Epithelial cell of esophagus (primary cell): ENCODE measurements around the gene CMPK2.
"Not testable (repeated sequence)": the region's sequence is repeated elsewhere in the genome, so short reads cannot be mapped to it uniquely, and the experiment has no call there.

ENCODE experiments used
- DNase-seq: peaks from one replicate; pipeline ENCODE4 v3.0.0; 2010; ENCODE audit warnings: low read depth
- H3K4me3 ChIP-seq: 2 replicates; pipeline ENCODE4 v1.5.1; 2011; ENCODE audit warnings: mild to moderate bottlenecking, low read length, control low read depth
- TF ChIP-seq, protein P1 (sequence below): IDR thresholded peaks from 2 replicates; pipeline ENCODE4 v1.5.1; 2011; ENCODE audit warnings: low read depth, mild to moderate bottlenecking, low read length, control low read depth, inconsistent platforms; ENCODE audit not compliant: insufficient read depth; ENCODE audit errors: missing control alignments

CMPK2 gene

DNA sequence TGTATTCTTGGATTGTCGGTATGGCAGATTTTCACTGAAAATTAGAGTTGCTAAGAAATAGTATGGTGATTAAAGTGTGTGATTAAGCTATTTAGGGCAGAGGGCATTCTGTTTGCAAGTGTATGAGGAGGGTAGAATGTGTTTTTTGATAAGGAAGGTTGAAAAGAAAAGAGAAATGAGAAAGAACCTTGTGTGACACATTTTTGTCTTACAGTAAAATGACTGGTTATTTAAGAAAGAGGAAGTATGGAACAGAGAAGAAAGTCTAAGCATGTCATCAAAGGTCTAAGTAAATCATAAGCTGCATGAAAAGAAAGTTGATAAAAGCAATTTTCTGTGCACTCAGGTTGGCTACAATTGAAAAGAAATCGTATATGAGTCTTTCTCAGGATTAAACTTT lies 6.7 kb upstream of the CMPK2 start:
- DNase-seq = no peak
- TF ChIP-seq, protein P1, sequence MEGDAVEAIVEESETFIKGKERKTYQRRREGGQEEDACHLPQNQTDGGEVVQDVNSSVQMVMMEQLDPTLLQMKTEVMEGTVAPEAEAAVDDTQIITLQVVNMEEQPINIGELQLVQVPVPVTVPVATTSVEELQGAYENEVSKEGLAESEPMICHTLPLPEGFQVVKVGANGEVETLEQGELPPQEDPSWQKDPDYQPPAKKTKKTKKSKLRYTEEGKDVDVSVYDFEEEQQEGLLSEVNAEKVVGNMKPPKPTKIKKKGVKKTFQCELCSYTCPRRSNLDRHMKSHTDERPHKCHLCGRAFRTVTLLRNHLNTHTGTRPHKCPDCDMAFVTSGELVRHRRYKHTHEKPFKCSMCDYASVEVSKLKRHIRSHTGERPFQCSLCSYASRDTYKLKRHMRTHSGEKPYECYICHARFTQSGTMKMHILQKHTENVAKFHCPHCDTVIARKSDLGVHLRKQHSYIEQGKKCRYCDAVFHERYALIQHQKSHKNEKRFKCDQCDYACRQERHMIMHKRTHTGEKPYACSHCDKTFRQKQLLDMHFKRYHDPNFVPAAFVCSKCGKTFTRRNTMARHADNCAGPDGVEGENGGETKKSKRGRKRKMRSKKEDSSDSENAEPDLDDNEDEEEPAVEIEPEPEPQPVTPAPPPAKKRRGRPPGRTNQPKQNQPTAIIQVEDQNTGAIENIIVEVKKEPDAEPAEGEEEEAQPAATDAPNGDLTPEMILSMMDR = no peak
- no peak overlapping the region for H3K4me3 ChIP-seq

DNA sequence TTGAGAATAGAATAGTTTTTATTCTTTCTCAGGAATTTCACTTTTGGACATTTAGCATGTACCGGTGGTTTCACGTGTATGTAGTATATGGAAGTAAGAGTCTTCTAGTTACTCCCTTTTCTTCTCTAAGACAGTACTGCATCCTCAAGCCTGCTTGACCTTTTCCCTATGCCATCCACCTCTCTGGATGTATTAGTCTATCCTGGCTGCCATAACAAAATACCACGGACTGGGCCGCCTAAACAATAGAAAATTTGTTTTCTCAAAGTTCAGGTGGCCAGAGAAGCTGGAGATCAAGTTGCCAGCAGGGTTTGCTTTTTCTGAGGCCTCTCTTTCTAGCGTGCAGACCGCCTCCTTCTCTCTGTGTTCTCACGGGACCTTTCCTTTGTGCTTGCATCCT lies 1.3 kb upstream of the CMPK2 start:
- TF ChIP-seq, protein P1 = no peak
- H3K4me3 ChIP-seq = no peak overlapping the region
- no peak for DNase-seq

DNA sequence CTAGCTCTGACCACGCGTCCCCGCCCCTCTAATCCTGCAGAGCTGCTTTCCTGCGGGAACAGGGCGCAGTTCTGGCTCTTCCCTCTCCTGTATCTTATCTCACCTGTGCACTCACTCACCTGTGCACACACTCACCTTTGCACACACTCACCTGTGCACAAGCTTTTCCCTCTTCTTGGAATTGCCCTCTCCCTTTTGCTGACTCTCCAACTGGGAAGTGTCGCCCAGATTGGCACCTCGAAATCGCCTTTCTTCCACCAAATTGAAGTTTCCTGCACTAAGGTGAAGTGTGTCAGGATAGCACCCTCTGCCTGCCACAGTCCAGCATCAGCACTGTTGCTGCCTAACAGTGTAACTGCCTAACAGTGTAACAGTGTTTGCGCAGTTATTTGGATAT lies 566 bp upstream of the CMPK2 start:
- TF ChIP-seq, protein P1 = peak; percentile 60
- peak overlapping the region; percentile 50 for H3K4me3 ChIP-seq
- DNase-seq = peak; percentile 47

DNA sequence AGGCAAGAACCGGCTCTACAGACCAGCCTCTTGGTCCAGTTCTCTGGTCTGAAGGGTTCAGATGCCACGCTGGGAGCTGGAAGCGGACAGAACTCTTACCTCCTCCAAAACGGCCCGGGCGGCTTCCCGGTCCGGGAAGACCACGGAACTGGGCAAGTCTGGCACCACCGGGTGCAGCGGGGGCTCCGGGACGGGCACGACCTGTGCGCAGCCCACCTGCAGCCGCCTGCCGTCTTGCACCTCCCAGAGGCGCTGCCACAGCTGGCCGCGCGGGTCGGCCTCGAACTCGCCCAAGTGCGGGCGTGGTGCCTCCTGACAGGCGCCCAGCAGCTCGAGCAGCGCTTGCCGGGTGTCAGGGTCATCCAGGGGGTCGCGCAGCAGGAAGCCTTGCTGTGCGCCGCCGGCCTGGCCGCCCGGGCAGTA lies 773 bp downstream of the CMPK2 start:
- no peak overlapping the region for H3K4me3 ChIP-seq
- no peak for DNase-seq
- TF ChIP-seq, protein P1 = no peak

DNA sequence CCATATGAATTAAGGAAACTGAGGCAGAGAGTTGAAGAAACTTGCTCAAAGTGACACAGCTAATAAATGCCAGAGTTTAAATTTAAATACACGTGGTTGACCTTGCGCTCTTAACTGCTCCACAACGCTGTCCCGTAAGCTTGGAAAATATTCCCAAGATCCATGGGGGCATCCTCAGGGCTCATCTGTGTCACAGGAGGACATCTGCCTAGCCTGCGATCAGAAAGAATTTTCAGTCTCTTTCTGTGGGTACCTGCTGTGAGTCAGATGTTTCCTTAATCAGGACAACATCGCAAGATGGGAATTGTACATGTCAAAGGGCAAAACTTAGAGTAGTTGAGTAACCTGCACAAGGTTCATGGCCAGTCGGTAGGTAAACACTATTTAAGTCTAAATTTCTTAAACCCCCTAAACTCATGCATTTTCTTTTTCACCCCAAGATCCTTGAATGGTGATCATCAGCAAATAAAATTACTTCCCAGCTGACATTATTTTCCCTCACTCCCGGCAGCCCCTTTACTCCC lies 1.4 kb downstream of the CMPK2 start:
- TF ChIP-seq, protein P1 = no peak
- H3K4me3 ChIP-seq = no peak overlapping the region
- DNase-seq = no peak

DNA sequence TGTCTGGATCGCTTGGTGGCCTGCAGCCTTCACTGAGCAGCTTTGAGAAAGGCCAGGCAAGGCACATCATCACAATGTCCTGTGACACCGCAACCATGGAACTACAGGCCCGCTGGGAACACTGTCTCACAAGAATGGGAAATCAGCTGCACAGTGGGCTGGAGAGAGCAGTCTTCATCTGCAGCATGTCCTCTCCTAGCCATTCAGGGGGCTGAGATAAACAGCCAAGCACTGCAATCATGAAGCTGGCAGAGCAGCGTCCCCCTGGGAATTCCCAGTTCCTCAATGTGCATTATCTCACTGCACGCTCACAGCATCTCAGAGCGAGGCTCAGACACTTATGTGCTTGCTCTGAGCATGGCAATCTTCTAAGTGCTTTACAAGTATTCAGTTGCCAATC lies 1.9 kb downstream of the CMPK2 start:
- no peak for DNase-seq
- H3K4me3 ChIP-seq = no peak overlapping the region
- TF ChIP-seq, protein P1 = no peak

DNA sequence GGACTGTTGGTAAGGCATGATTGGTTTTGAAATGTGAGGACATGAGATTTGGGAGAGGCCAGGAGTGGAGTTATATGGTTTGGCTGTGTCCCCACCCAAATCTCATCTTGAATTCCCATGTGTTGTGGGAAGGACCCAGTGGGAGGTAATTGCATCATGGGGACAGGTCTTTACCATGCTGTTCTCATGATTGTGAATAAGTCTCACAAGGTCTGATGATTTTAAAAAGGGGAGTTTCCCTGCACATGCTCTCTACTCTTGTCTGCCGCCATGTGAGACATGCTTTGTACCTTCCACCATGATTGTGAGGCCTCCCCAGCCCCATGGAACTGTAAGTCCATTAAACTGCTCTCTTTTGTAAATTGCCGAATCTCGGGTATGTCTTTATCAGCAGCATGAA lies 5.4 kb downstream of the CMPK2 start:
- TF ChIP-seq, protein P1 = no peak
- no peak for DNase-seq
- H3K4me3 ChIP-seq = no peak overlapping the region

DNA sequence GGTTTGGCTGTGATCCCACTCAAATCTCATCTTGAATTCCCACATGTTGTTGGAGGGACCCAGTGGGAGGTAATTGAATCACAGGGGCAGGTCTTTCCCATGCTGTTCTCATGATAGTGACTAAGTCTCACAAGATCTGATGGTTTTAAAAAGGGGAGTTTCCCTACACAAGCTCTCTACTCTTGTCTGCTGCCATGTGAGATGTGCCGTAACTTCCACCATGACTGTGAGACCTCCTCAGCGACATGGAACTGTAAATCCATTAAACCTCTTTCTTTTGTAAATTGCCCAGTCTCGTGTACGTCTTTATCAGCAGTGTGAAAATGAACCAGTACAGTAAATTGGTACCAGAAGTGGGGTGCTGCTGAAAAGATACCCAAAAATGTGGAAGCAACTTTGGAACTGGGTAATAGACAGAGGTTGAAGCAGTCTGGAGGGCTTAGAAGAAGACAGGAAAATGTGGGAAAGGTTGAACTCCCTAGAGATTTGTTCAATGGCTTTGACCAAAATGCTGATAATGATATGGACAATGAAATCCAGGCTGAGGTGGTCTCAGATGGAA lies 7.2 kb downstream of the CMPK2 start:
- DNase-seq = not testable (repeated sequence)

More for the DNA sequence above, 7.2 kb downstream of the CMPK2 start:
- not testable (repeated sequence) for H3K4me3 ChIP-seq
